Upper lobe of left lung (tissue), 6 donors: ENCODE results near the gene FBXO9. TPM values are rescaled to one million over a fixed set of nuclear protein-coding genes. Genes with fewer than 3 reads are reported as not detected.

Source experiments
- ATAC-seq, 2 donors: fragments of 200-7000 bp; cut with Tn5 transposase; one replicate each; pipeline ENCODE4 v1.9.1; 2022; ENCODE audit warnings: mild to moderate bottlenecking in 2 of 2, moderate library complexity in 2 of 2; ENCODE audit not compliant: low FRiP score in 2 of 2
- DNase-seq, 2 donors: peaks; one replicate each; pipeline ENCODE4 v3.0.0-alpha.2; 2019 to 2020
- H3K27ac ChIP-seq, 4 donors: fragments of 200-600 bp; sonication (generic); one replicate each; pipeline ENCODE4 v1.5.1; 2016 to 2019
- H3K27me3 ChIP-seq, 4 donors: fragments of 200-600 bp; sonication (generic); one replicate each; pipeline ENCODE4 v1.5.1; 2017 to 2019
- H3K36me3 ChIP-seq, 4 donors: fragments of 200-600 bp; sonication (generic); one replicate each; pipeline ENCODE4 v1.5.1; 2016 to 2019
- H3K4me1 ChIP-seq, 4 donors: fragments of 200-600 bp; sonication (generic); one replicate each; pipeline ENCODE4 v1.5.1; 2018 to 2019
- H3K4me3 ChIP-seq, 4 donors: fragments of 200-600 bp; sonication (generic); one replicate each; pipeline ENCODE4 v1.5.1; 2017 to 2019; ENCODE audit warnings: mild to moderate bottlenecking in 2 of 4, moderate library complexity in 1 of 4
- H3K9me3 ChIP-seq, 4 donors: fragments of 200-600 bp; sonication (generic); one replicate each; pipeline ENCODE4 v1.5.1; 2018 to 2019
- CTCF ChIP-seq, 6 experiments: fragments of 450-650 bp in 4 of 6; fragments of 200-600 bp in 2 of 6; sonication (generic) in 2 of 6; IDR thresholded peaks; one replicate each; pipeline ENCODE4 v1.5.1; 2016 to 2019; ENCODE audit warnings: antibody characterized with exemption in 6 of 6
- EP300 ChIP-seq, 4 donors: sonication (generic); formaldehyde crosslinking; IDR thresholded peaks; one replicate each; pipeline ENCODE4 v1.5.1; 2017; ENCODE audit warnings: antibody characterized with exemption in 4 of 4, control low read depth in 2 of 4
- POLR2A ChIP-seq, 4 donors: fragments of 450-650 bp; IDR thresholded peaks; one replicate each; pipeline ENCODE4 v1.5.1; 2016 to 2017; ENCODE audit warnings: antibody characterized with exemption in 4 of 4, mild to moderate bottlenecking in 2 of 4
- POLR2AphosphoS5 ChIP-seq, 2 donors: sonication (generic); formaldehyde crosslinking; IDR thresholded peaks; one replicate each; pipeline ENCODE4 v1.5.1; 2017; ENCODE audit warnings: antibody characterized with exemption in 2 of 2
- WGBS, 2 donors: methylation state at CpG; one replicate each; pipeline ENCODE4 v1.1.5; 2017 to 2018; 5-methylcytosine and 5-hydroxymethylcytosine counted together
- total RNA-seq, 6 donors: library from RNA; depleted of rRNA in 4 of 6; stranded (reverse); fragments of >200 nt in 4 of 6; gene quantifications; one replicate each; pipeline versions ENCODE4 v1.1.0 to v1.2.1, GENCODE V29; 2016 to 2021
- donor health status: DM: no; HTN: no; CAD: no; lungs with moderate emphysema.
- donor health status: DM: no; HTN: yes; CAD: no; lungs with severe emphysema.

The FBXO9 gene
- total RNA-seq, 6 donors from 2014 or later, result 56.2 to 98.5 (median 83.0) TPM

GRCh38 chr6:53038596-53038995 lies 26.6 kb upstream of the FBXO9 start:
- no peak overlapping the region for H3K27ac ChIP-seq
- peaks cover 0 to 9% (median 5%) of the 10 kb centered on the region in 4 donors for H3K4me1 ChIP-seq
- DNase-seq (no peak), ATAC-seq (no peak)
- TF ChIP-seq CTCF (IDR thresholded peaks at IDR 0.05) (no peak), POLR2AphosphoS5 (IDR thresholded peaks at IDR 0.05) (no peak), POLR2A (IDR thresholded peaks at IDR 0.05) (no peak), EP300 (IDR thresholded peaks at IDR 0.05) (no peak)
- peaks cover 9 to 52% (median 35%) of the 10 kb centered on the region in 4 donors for H3K36me3 ChIP-seq
- H3K9me3 ChIP-seq, result no peaks in the 10 kb centered on the region
- no peaks in the 10 kb centered on the region for H3K27me3 ChIP-seq
- no peak overlapping the region for H3K4me3 ChIP-seq

- TF ChIP-seq CTCF (IDR thresholded peaks at IDR 0.05) (no peak), POLR2AphosphoS5 (IDR thresholded peaks at IDR 0.05) (no peak), POLR2A (IDR thresholded peaks at IDR 0.05) (no peak), EP300 (IDR thresholded peaks at IDR 0.05) (no peak)
- peaks cover 0 to 15% (median 9%) of the 10 kb centered on the region in 4 donors for H3K4me1 ChIP-seq
- peaks cover 9 to 33% (median 28%) of the 10 kb centered on the region in 4 donors for H3K36me3 ChIP-seq
- H3K27me3 ChIP-seq, result no peaks in the 10 kb centered on the region
- H3K4me3 ChIP-seq, result no peak overlapping the region
- WGBS, 2 donors, result 91 to 97% methylated on average over 4 of the region's 4 CpGs
- ATAC-seq, result no peak
- DNase-seq, result no peak
- H3K27ac ChIP-seq, result no peak overlapping the region
- H3K9me3 ChIP-seq, result no peaks in the 10 kb centered on the region
These were observed 23.8 kb upstream of the FBXO9 start for GRCh38 chr6:53041356-53041755.

- H3K27me3 ChIP-seq, result no peaks in the 10 kb centered on the region
- TF ChIP-seq EP300 (IDR thresholded peaks at IDR 0.05) (no peak), POLR2A (IDR thresholded peaks at IDR 0.05) (no peak), POLR2AphosphoS5 (IDR thresholded peaks at IDR 0.05) (no peak), CTCF (IDR thresholded peaks at IDR 0.05) (no peak)
- H3K36me3 ChIP-seq, result peaks cover 9 to 33% (median 27%) of the 10 kb centered on the region in 4 donors
- H3K4me3 ChIP-seq, result no peak overlapping the region
- no peaks in the 10 kb centered on the region for H3K9me3 ChIP-seq
- ATAC-seq (peak in 1 of 2 donors; percentile 48), DNase-seq (no peak)
- no peak overlapping the region for H3K27ac ChIP-seq
- WGBS, 2 donors, result 78 to 83% methylated on average over 4 of the region's 4 CpGs
- H3K4me1 ChIP-seq, result peaks cover 0 to 15% (median 9%) of the 10 kb centered on the region in 4 donors
These were observed 23.1 kb upstream of the FBXO9 start for GRCh38 chr6:53042112-53042511.

- H3K4me3 ChIP-seq, result no peak overlapping the region
- H3K4me1 ChIP-seq, result peaks cover 0 to 15% (median 9%) of the 10 kb centered on the region in 4 donors
- no peaks in the 10 kb centered on the region for H3K27me3 ChIP-seq
- H3K36me3 ChIP-seq, result peaks cover 9 to 28% (median 24%) of the 10 kb centered on the region in 4 donors
- TF ChIP-seq EP300 (IDR thresholded peaks at IDR 0.05), result no peak
- TF ChIP-seq POLR2AphosphoS5 (IDR thresholded peaks at IDR 0.05), result no peak
- no peak for TF ChIP-seq CTCF (IDR thresholded peaks at IDR 0.05)
- TF ChIP-seq POLR2A (IDR thresholded peaks at IDR 0.05), result no peak
- no peak for ATAC-seq
- no peak overlapping the region for H3K27ac ChIP-seq
- no peak for DNase-seq
- H3K9me3 ChIP-seq, result no peaks in the 10 kb centered on the region
These were observed 21.6 kb upstream of the FBXO9 start for GRCh38 chr6:53043581-53043980.

- H3K36me3 ChIP-seq, result peaks cover 7 to 23% (median 22%) of the 10 kb centered on the region in 4 donors
- H3K4me1 ChIP-seq, result peaks cover 0 to 15% (median 9%) of the 10 kb centered on the region in 4 donors
- H3K27ac ChIP-seq, result no peak overlapping the region
- ATAC-seq (no peak), DNase-seq (no peak)
- H3K27me3 ChIP-seq, result no peaks in the 10 kb centered on the region
- no peak for TF ChIP-seq CTCF (IDR thresholded peaks at IDR 0.05)
- TF ChIP-seq POLR2AphosphoS5 (IDR thresholded peaks at IDR 0.05), result no peak
- TF ChIP-seq EP300 (IDR thresholded peaks at IDR 0.05), result no peak
- no peak for TF ChIP-seq POLR2A (IDR thresholded peaks at IDR 0.05)
- H3K4me3 ChIP-seq, result no peak overlapping the region
- 56 to 81% methylated on average over 4 of the region's 4 CpGs for WGBS, 2 donors
- no peaks in the 10 kb centered on the region for H3K9me3 ChIP-seq
These were observed 21.1 kb upstream of the FBXO9 start for GRCh38 chr6:53044071-53044470.
